Calu3 (cell line): Measurements from ENCODE around the gene RMND5A. TPM values are rescaled to one million over a fixed set of nuclear protein-coding genes. Genes with fewer than 3 reads are reported as not detected.
"Not testable (repeated sequence)": the region's sequence is repeated elsewhere in the genome, so short reads cannot be mapped to it uniquely, and the experiment has no call there.

Experiments
- Bru-seq: library from RNA; stranded (reverse); fragments of 400-500 nt; gene quantifications from one replicate; lab custom pipeline; 2021; lab: Mats Ljungman, UMichigan
- BruChase-seq, 2 experiments: library from RNA; stranded (reverse); fragments of 400-500 nt; gene quantifications; one replicate each; lab custom pipeline; 2021; lab: Mats Ljungman, UMichigan
- BruUV-seq: library from RNA; stranded (reverse); fragments of 400-500 nt; replicated peaks from 2 replicates; lab custom pipeline; 2021; lab: Mats Ljungman, UMichigan
- CTCF ChIA-PET: fragments of 300-600 bp; sonication (Branson Sonifier 250); formaldehyde crosslinking; loops from one replicate; lab custom pipeline; 2022; ENCODE audit warnings: antibody characterized with exemption; lab: Charles Lee
- DNase-seq: peaks from one replicate; pipeline ENCODE4 v3.0.0; 2022
- H3K27ac Mint-ChIP-seq: one replicate; pipeline ENCODE4 v1.8.0; 2022; ENCODE audit warnings: mixed read lengths; ENCODE audit not compliant: unreplicated experiment
- H3K27me3 Mint-ChIP-seq: one replicate; pipeline ENCODE4 v1.8.0; 2022; ENCODE audit warnings: mixed read lengths; ENCODE audit not compliant: unreplicated experiment
- H3K36me3 Mint-ChIP-seq: one replicate; pipeline ENCODE4 v1.8.0; 2022; ENCODE audit warnings: mild to moderate bottlenecking, moderate library complexity, mixed read lengths; ENCODE audit not compliant: insufficient read depth, unreplicated experiment
- H3K4me1 Mint-ChIP-seq: one replicate; pipeline ENCODE4 v1.8.0; 2022; ENCODE audit warnings: mild to moderate bottlenecking, low read depth, mixed read lengths; ENCODE audit not compliant: unreplicated experiment
- H3K4me3 Mint-ChIP-seq: one replicate; pipeline ENCODE4 v1.8.0; 2022; ENCODE audit warnings: mild to moderate bottlenecking, low read depth, moderate library complexity, mixed read lengths; ENCODE audit not compliant: unreplicated experiment
- H3K9me3 Mint-ChIP-seq: one replicate; pipeline ENCODE4 v1.8.0; 2022; ENCODE audit warnings: low read depth, mixed read lengths; ENCODE audit not compliant: unreplicated experiment
- CTCF ChIP-seq: fragments of 200-600 bp; IDR thresholded peaks from one replicate; pipeline ENCODE4 v1.8.0; 2022; ENCODE audit warnings: antibody characterized with exemption; ENCODE audit not compliant: unreplicated experiment
- intact Hi-C: fragments of 100-400 bp; cut with micrococcal nuclease; formaldehyde crosslinking; loops from one replicate; pipeline ENCODE4 v1.10.0; 2022; ENCODE audit not compliant: unreplicated experiment
- long read RNA-seq: library from polyadenylated mRNA; stranded (forward); transcript quantifications from one replicate; pipeline ENCODE4 v2.0.0, GENCODE V29; 2022
- total RNA-seq: library from RNA; stranded (reverse); gene quantifications from 2 replicates; pipeline ENCODE4 v1.2.3, GENCODE V29; 2022

The RMND5A gene
- total RNA-seq (46.5 and 52.4 TPM in 2 replicates), Bru-seq, nascent RNA (percentile 85 among the genes with signal in this experiment), BruChase-seq, experiment 1, labeled RNA remaining after a 6-hour chase (percentile 95 among the genes with signal in this experiment), BruChase-seq, experiment 2, labeled RNA remaining after a 2-hour chase (percentile 90 among the genes with signal in this experiment)
- long read RNA-seq, full-length matches to known transcripts = 22 of 39 reads
- long read RNA-seq, partial matches to known transcripts = 3 of 39 reads
- long read RNA-seq, other reads (novel, unspliced or antisense) = 14 of 39 reads

- H3K4me1 Mint-ChIP-seq, H3K9me3 Mint-ChIP-seq, CTCF ChIA-PET, H3K27ac Mint-ChIP-seq, H3K27me3 Mint-ChIP-seq, intact Hi-C loops, BruUV-seq: not testable (repeated sequence)
- Mint-ChIP-seq H3K36me3 (peaks cover 18% of the 10 kb centered on the region), H3K4me3 (peak within 1 kb of the TSS; percentile 77)
- DNase-seq = peak; percentile 95
Measured at GRCh38 chr2:86719637-86720539, at the start of gene RMND5A. Gene RMND5A, plus strand, starts transcription at chr2:86720291. Its CDS starts 377 bp downstream, at chr2:86720668.

GRCh38 chr2:86671337-86671981 is 48.6 kb upstream of the RMND5A start:
- intact Hi-C loops = no loop called here
- no peak for DNase-seq
- CTCF ChIA-PET = no interaction called here
- Mint-ChIP-seq H3K4me3 (no peak overlapping the region), H3K27ac (no peak overlapping the region), H3K9me3 (peaks cover 3% of the 10 kb centered on the region), H3K27me3 (no peaks in the 10 kb centered on the region), H3K36me3 (no peaks in the 10 kb centered on the region), H3K4me1 (peaks cover 10% of the 10 kb centered on the region)
- no TSS peak for BruUV-seq
- no peak for TF ChIP-seq CTCF

GRCh38 chr2:86672027-86672545 is 48.0 kb upstream of the RMND5A start:
- no peaks in the 10 kb centered on the region for H3K9me3 Mint-ChIP-seq
- DNase-seq = no peak
- H3K27ac Mint-ChIP-seq = no peak overlapping the region
- no peaks in the 10 kb centered on the region for H3K27me3 Mint-ChIP-seq
- peaks cover 10% of the 10 kb centered on the region for H3K4me1 Mint-ChIP-seq
- CTCF ChIA-PET = no interaction called here
- intact Hi-C loops = no loop called here
- H3K4me3 Mint-ChIP-seq = no peak overlapping the region
- no peaks in the 10 kb centered on the region for H3K36me3 Mint-ChIP-seq
- TF ChIP-seq CTCF = no peak
- no TSS peak for BruUV-seq

GRCh38 chr2:86673011-86673410 is 47.1 kb upstream of the RMND5A start:
- H3K4me3 Mint-ChIP-seq = no peak overlapping the region
- no peak overlapping the region for H3K27ac Mint-ChIP-seq
- BruUV-seq = no TSS peak
- no peaks in the 10 kb centered on the region for H3K36me3 Mint-ChIP-seq
- H3K4me1 Mint-ChIP-seq = peaks cover 10% of the 10 kb centered on the region
- intact Hi-C loops = no loop called here
- CTCF ChIA-PET = no interaction called here
- no peak for TF ChIP-seq CTCF
- no peak for DNase-seq
- H3K27me3 Mint-ChIP-seq = no peaks in the 10 kb centered on the region
- no peaks in the 10 kb centered on the region for H3K9me3 Mint-ChIP-seq
